NCI-H1048 (cell line): ENCODE results near the gene RTTN.

Experiments
- DNase-seq: peaks from one replicate; lab custom pipeline; 2025; lab: John Stamatoyannopoulos, UW

Gene RTTN

DNA sequence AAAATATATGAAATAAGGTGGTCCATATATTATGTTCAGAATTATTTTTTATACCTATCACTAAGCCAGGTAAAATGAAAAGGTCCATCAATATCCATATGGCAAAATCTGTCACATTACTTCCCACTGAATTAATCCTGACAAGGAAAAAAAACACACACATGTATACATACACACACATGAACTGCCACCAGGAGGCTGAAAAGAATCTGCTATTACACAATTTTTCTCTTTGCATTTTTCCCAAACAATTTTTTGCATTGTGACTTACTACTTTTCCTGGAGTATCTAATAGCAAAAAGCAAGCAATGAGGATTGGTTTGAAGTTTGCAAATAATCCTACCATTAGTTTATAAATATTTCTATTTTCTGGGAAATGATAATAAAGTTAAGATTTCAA lies 129.6 kb downstream of the RTTN start:
- no peak for DNase-seq

DNA sequence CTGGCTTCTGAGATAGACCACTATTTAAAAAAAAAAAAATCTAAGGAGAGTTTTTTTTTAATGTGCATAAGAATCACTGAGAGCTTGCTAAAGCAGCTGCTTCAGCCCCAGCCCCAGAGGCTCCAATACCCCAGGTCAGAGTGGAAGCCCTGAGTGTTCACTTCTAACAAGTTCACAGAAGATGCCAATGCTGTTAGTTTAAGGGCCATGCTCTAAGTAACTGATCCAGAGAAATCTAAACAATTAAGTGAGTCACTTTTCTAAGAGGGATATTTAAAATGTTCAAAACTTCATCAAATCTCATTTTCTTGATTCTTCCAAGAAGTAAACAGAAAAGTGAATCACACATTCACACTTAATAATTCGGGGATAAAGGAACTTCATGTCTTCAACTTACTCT lies 131.4 kb downstream of the RTTN start:
- no peak for DNase-seq

DNA sequence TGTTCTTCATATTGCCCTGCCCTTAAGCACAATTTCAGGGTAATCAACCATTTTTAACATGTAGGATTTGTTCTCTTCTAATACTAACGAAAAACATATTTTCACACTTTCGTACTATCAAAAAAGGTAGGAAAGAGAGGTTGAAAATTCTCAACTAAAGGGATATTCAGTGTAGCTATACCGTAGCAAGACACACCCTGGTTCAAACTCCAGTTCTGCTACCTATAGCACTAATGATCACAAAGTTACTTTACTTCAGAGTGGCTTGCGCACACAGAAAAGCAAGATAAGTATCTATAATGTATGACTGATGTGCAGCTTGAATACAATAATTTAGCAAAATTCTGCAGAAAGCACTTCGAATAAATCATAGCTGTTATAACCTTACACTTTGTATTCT lies 132.1 kb downstream of the RTTN start:
- no peak for DNase-seq

DNA sequence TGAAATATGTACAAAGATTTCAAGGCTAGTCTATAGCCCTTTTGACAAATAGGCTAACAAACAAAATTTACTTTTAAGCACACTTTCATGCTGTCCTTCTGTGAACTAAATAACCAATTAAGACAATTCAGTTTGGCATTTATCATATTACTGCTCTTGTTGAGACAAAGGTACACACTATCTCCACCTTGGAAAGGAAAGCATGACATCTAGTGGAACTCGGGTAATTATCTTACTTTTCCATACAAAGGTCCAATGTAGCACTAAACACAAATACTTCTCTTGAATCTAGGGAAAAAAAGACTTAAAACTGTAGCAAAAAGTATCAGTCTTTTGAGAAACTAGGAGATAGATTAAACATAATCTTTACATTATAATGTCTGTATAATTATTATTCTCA lies 132.8 kb downstream of the RTTN start:
- DNase-seq, result no peak

DNA sequence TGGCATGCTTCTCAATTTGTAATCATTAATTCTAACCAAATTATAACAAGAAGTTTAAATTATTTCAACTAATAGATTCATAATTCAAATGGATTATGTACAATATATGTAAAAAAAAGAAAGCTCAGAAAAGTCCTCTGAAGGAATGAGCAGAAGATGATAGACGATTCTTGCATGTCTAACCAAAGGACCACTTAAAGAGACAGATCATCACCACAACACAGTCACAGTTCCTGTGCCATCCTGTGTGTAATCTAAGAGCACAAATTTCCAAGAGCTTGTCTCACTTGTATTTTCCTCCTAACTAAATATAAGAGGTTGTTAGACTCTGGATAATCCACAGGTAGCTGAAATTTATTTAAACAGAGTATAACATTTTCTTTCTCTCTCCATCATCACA lies 135.5 kb downstream of the RTTN start:
- DNase-seq, result no peak

DNA sequence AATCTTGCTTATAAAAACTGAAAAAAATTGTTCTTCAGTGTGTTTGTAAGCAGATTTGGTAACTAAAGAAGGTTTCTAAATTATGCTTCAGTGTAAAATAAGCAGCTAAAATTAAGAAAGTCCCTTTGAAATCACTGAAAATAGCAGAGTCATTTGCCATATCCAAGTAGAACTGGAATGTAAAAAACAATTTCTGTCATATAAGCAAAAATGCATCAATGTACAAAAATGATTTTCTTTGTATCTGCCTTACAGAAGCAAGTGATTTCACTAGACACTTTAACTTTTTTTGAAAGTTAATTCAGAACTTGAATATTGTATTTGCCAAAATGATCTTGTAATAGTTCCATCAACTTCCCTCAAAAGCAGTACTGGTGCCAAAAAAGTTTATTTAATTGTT lies 136.1 kb downstream of the RTTN start:
- DNase-seq, result no peak

DNA sequence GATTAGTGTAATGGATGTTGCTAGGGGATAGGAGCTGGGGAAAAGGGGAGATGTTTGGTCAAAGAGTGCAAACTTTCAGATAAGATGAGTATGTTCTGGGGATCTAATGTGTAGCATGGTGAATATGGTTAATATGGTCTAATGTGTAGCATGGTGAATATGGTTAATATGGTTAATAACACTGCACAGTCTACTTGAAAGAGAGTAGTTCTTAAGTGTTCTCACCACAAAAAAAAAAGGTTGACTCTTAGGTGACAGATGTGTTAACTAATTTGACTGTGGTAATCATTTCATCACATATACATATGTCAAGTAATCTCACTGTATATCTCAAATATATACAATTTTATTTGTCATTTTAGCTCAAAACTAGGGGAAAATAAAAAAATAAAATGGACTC lies 136.5 kb downstream of the RTTN start:
- DNase-seq, result no peak

DNA sequence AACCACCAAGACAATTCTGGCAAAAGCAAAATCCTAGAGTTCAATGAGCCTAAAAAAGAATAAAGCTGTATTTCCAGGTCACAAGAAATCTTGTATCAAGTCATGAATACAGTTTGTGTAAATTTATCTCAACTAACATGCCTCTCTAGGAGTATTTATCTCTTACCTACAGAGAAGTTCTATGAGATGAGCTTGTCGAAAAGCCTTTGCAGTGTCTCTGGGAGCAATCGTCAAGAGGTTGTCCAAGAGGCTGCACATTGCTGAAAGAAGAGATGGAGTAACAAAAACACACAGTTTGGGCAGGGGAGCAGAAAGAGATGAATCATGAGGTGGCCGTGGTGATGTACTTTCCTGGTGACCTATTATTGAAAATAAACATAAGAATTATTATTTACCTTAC lies 145.8 kb downstream of the RTTN start:
- no peak for DNase-seq

DNA sequence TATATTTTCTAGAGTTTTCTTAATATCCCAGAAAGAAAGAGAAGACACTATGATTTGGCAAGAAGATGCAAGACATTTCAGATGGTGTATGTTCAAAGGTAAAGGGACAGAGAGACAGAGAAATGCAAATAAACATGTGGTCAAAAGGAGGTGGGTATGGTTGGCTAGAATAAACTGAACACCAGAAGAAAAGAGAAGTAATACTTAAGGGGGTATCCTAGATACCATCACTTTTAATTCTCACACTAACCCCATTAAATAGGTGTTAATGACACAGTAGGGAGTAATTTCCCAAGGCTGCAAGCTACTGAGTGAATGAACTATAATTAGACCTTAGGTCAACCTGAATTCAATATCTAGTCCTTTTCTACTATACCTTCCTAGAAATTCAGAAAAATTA lies 146.6 kb downstream of the RTTN start:
- DNase-seq, result no peak

DNA sequence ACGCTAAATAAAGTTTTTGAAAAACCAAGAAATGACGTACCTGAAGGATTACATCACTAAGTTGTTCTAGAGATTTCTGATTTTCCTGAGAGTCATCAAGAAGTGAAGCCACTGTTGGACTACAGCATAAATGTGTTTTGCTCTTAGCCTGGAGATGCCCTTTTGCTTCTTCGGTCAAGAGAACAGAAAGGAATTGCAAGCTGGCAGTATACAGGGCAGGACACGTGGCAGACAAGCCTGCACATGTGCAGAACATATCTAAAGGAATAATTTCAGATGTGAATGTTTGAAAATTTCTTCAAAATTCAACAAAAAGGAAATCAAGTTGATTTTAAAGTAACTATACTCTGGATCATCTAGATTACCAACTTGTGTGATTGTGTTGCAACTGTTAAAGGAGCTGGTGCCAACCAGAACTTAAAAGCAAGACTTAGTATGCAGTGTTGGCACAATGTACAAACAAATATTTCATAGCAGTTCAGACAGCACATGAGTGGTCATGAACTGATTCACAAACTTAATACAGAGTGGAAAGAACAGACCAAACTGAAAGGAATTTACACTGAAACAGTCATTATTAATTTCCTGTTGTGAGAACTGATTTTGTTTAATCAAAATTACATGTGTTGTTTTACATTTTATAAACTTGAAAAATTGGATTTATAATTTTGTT lies 157.4 kb downstream of the RTTN start:
- DNase-seq, result no peak

DNA sequence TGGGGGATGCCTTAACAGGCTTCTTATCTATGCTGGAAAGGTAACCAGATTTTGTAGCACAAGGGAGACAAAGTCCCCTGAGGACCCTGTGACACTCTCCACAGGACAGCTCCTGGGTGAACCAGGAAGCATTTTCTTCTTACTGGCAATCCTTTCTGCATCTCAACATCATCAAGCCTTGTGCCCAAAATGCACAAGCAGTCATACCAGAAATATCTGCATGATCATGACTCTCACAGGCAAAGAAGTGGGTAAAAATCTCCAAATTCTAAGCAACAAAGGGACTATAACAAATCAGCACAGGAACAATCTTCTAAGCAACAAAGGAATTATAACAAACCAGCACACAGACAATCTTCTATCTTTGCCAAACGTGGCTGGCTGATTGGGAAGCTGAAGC lies 158.7 kb downstream of the RTTN start:
- no peak for DNase-seq

DNA sequence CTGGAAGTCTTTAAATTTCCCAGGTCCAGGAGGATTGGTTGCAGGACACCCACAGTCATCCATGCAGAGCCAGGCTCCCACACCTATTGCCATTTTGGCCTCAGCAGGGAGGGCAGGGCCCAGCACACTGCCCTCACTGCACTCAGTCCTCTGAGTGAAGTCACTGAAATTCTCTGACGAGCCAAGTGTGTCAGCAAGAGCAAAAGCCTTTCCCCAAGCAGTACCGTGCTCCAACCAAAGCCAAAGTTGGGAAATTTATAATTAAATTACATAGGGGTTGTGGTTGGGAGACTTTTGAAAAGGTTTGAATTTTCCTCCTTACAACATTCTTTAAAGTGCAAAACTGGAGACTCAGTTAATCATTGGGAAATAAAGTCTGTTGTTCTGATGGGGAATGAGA lies 159.3 kb downstream of the RTTN start:
- no peak for DNase-seq

DNA sequence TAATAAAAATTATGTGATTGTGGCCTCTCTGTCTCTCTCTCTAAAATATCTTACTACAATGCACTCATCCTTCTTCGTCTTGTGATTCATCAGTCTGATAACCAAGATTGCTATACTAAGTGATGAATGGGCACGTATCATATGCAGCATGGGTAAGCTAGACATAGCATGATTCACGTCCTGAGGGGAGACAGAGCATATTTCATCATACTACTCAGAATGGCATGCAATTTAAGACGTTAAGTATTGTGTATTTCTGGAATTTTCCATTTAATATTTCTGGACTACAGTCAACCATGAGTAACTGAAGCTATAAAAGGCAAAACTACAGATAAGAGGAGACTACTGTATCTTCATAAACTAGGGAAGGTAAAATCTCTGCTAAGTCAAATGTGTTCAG lies 160.9 kb downstream of the RTTN start:
- DNase-seq, result no peak

DNA sequence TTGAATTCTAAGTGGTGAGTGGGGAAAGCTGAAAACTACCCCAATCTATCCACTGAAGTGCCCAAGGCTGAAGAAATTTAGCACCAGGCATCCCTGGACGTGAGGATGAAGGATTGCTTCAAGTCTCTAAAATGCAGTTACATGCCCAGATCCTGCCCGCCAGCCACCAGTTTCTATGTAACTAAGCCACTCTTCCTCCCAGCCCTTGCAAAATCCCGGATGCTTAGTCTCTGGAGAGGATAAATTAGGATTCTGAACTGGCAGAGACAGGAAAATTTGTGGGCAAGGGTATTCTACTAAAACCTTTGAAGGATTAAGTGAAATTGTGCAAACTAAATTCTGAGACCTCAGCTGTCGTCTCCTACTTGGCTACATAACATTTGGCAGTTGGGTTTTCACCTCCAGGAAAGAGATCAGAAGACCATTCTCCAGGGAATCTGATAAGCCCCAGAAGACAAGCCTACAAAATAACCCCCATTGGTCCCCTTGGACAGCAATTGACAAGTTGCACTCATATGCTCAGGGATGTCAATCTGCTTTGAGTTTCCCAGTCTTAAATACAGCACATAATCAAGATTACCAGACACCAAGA lies 163.9 kb downstream of the RTTN start:
- no peak for DNase-seq

DNA sequence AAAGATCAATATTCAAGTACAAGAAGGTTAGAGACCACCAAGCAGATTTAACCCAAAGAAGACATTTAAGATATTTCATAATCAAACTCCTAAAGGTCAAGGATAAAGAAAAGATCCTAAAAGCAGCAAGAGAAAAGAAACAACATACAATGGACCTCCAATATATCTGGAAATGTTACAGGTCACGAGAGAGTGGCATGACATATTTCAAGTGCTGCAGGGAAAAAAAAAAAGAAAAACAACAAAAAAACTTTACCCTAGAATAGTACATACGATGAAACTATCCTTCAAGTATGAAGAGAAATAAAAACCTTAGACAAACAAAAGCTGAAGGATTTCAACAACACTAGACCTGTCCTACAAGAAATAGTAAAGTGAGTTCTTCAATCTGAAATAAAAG lies 166.3 kb downstream of the RTTN start:
- DNase-seq, result no peak

DNA sequence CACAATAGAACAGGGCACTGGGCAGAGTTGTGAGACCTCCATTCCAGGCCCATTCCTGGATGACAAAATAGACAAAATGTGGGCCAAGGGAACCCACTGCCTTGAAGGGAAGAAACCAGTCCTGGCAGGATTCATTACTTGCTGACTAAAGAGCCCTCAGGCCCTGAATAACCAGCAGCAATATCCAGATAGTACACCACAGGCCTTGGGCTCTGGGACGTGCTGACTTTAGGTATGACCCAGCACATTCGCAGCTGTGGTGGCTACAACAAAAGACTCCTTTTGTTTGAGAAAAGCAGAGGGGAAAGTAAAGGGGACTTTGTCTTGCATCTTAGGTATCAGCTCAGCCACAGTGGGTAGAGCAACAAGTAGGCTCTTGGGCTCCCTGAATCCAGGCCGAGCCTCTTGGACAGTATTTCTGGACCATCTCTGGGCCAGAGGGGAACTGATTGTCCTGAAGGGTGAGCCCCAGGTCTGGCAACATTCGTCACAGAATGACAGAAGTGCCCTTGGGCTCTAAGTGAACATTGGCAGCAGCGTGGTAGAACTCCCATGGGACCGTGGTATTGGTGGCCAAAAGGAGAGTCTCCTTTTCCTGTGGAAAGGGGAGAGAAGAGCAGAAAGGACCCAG lies 167.9 kb downstream of the RTTN start:
- no peak for DNase-seq

DNA sequence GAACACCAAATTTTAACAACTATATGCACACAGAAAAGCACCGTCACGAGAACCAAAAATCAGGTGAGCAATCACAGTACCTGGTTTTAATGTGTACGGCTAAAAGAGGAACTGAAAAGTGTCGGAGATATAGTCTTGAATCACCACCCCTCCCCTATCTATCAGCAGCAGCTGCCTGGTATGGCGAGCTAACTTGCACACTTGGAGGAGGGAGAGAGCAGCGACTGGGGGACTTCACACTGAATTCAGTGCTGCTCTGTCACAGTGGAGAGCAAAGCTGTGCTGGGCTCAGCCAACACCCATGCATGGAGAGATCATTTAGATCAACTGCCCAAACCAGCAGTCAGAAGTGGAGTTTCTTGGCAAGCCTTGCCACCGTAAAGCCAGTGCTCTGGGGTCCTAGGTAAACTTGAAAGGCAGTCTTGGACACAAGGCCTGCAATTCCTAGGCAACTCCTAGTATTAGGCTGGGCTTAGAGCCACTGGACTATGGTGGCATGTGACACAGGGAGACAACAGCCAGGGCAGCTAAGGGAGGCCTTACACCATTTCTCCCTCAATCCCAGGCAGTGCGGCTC lies 168.6 kb downstream of the RTTN start:
- no peak for DNase-seq

DNA sequence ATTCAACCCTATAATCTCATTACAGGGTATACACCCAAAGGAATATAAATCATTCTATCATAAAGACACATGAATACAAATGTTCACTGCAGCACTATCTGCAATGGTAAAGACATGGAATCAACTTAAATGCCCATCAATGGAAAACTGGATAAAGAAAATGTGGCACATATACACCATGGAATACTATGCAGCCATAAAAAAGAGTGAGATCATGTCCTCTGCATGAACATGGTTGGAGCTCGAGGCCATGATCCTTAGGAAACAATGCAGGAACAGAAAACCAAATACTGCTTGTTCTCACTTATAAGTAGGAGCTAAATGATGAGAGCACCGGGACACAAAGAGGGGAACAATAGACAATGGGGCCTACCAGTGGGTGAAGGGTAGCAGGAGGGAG lies 169.3 kb downstream of the RTTN start:
- DNase-seq, result no peak

DNA sequence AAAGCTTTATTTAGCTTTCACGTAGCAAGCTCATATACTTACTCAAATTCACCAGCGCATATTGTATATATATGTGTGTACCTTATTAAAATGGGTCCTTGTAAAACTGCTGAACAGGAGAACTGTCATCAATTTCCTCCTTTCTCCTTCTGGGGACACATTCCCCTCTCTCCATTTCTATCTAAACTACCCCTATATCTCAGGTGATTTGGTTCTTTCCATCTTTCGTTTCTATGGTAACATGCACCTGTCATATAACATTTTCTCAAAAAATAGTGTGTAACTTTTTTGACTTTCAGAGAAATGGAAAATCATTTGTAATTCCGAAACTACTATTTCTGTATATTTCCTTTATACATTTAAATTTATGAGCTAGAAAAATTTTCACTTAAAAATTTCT lies 174.3 kb downstream of the RTTN start:
- DNase-seq, result no peak

DNA sequence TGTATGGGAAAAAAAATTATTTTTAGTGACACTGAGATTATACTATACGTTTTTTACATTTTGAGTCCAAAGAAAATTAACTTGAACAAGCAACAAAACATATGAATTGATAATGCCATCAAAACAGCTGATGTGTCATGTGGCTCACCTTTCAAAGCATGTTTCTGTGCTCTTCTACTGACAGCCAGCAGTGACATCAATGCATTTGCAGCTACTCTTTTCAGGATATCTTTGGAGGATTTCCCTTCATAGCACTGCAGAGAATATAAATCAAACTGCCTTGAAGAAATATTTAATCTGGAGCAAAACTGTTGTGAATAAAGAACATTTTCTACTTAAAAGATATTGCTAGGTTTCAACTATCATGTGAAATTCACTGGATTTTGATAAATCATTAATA lies 174.8 kb downstream of the RTTN start:
- DNase-seq, result no peak

DNA sequence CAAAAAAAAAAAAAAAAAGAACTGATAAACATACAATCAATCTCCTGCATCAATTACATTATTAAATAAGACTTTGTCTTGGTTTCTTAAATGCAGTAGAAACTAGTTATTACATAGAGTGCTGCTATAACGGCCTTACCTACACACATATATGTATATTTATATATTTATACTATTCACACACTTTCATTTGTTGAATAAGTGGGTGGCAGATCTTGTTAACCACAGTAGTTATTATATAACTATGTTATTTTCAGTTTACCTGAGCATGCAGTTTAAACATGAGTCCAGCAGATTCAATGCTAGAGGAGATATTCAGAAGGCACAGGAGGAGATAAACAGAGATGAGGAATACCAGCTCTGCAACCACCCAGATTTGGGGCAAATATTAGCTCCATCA lies 176.3 kb downstream of the RTTN start:
- no peak for DNase-seq

DNA sequence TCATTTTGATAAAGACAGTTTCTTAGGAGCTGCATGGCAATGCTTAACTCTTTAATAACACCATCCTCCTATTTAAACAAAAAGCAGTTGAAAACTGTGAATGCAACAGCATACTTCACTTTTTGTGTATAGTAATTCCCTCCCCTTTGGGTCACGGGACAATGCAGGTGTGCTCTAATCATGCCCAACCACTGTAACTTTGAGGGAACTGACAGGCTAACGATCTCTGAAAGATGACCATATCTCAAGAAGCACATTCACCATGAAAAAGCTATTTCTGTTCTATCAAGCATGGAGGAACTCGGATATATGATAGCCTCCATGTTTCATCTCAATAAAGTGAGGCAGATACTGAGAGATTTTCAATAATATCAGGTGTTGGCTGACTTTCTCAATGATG lies 176.8 kb downstream of the RTTN start:
- DNase-seq, result no peak

DNA sequence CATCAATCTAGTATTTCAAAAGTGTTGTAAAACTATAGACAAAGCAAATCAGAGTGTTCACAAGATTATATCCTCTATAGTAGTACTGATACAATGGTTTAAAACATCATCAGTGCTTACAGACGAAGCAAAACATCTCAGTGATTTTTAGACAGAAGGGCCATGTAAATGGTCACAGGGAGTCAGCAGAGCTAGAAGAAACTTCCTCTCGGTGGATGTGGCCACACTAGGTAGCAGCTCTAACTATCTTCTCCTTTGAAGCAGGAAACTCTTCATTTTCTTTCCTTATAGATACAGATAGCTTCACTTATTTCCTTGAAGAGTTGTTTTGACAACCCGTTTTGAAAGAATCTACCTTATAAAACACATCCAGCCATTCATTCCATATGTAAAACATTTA lies 177.4 kb downstream of the RTTN start:
- no peak for DNase-seq

DNA sequence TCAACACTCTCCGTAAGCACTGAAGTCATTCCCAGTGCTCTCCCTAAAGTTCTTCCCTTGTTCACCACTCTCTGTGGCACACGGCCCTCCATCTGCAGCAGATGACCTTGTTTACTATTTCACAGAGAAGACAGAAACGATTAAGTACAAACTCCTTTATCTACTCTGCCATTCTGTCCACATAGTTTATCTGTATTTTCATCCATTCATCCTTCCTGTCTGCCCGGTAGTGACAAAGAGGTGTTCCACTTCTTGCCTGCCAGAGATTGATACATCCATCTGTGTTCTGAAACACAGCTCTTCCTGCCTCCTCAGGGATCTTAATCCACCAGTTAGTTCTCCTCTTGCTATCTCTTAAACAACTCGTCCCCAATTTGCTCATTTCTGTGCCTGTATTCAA lies 179.9 kb downstream of the RTTN start:
- DNase-seq, result no peak
